Measurements from ENCODE around the gene ZNF541.
A peak's percentile ranks its signal among the peaks of the same experiment; 100 is the strongest.

Gene ZNF541

GRCh38 chr19:47573071-47574026, at the start of gene ZNF541:
Gene ZNF541, minus strand, starts transcription at chr19:47573148. Its CDS starts 17,292 bp downstream, at chr19:47555856.
- H3K4me1 ChIP-seq (ENCODE audit: control insufficient read depth in 2 of 2, insufficient read depth in 2 of 2, low read length in 2 of 2) = no peaks in the 10 kb centered on the region
- no peak within 1 kb of the TSS for H3K27ac ChIP-seq (ENCODE audit: low read depth in 2 of 2, low read length in 2 of 2)
- H3K36me3 ChIP-seq (ENCODE audit: control insufficient read depth in 2 of 2, insufficient read depth in 2 of 2, low read length in 2 of 2) = no peaks in the 10 kb centered on the region
- no peaks in the 10 kb centered on the region for H3K27me3 ChIP-seq (ENCODE audit: control insufficient read depth in 2 of 2, insufficient read depth in 2 of 2, low read length in 2 of 2)
- H3K9me3 ChIP-seq (ENCODE audit: control insufficient read depth in 2 of 2, low read length in 2 of 2) = no peaks in the 10 kb centered on the region
- H3K9ac ChIP-seq (ENCODE audit: low read depth in 1 of 2, low read length in 2 of 2) = no peak within 1 kb of the TSS
- peak within 1 kb of the TSS; percentile 16 to 50 for H3K4me3 ChIP-seq (ENCODE audit: low read length in 2 of 2)

- Histone ChIP-seq H3K27me3 (ENCODE audit: control insufficient read depth in 2 of 2, insufficient read depth in 2 of 2, low read length in 2 of 2) (no peaks in the 10 kb centered on the region), H3K9ac (ENCODE audit: low read depth in 1 of 2, low read length in 2 of 2) (no peak overlapping the region), H3K4me1 (ENCODE audit: control insufficient read depth in 2 of 2, insufficient read depth in 2 of 2, low read length in 2 of 2) (peaks cover 6 to 9% of the 10 kb centered on the region in 2 donors), H3K36me3 (ENCODE audit: control insufficient read depth in 2 of 2, insufficient read depth in 2 of 2, low read length in 2 of 2) (peaks cover under 1 to 7% of the 10 kb centered on the region in 2 donors), H3K9me3 (ENCODE audit: control insufficient read depth in 2 of 2, low read length in 2 of 2) (no peaks in the 10 kb centered on the region), H3K27ac (ENCODE audit: low read depth in 2 of 2, low read length in 2 of 2) (no peak overlapping the region), H3K4me3 (ENCODE audit: low read length in 2 of 2) (no peak overlapping the region)
These were observed 46.8 kb upstream of the ZNF541 start for GRCh38 chr19:47619763-47620162.

GRCh38 chr19:47618771-47619170, 45.8 kb upstream of the ZNF541 start:
- Histone ChIP-seq H3K4me3 (ENCODE audit: low read length in 2 of 2) (no peak overlapping the region), H3K4me1 (ENCODE audit: control insufficient read depth in 2 of 2, insufficient read depth in 2 of 2, low read length in 2 of 2) (peaks cover 4 to 9% of the 10 kb centered on the region in 2 donors), H3K27me3 (ENCODE audit: control insufficient read depth in 2 of 2, insufficient read depth in 2 of 2, low read length in 2 of 2) (no peaks in the 10 kb centered on the region), H3K27ac (ENCODE audit: low read depth in 2 of 2, low read length in 2 of 2) (no peak overlapping the region), H3K9ac (ENCODE audit: low read depth in 1 of 2, low read length in 2 of 2) (no peak overlapping the region), H3K9me3 (ENCODE audit: control insufficient read depth in 2 of 2, low read length in 2 of 2) (no peaks in the 10 kb centered on the region), H3K36me3 (ENCODE audit: control insufficient read depth in 2 of 2, insufficient read depth in 2 of 2, low read length in 2 of 2) (peaks cover 3 to 9% of the 10 kb centered on the region in 2 donors)

- no peak overlapping the region for H3K27ac ChIP-seq (ENCODE audit: low read depth in 2 of 2, low read length in 2 of 2)
- no peaks in the 10 kb centered on the region for H3K27me3 ChIP-seq (ENCODE audit: control insufficient read depth in 2 of 2, insufficient read depth in 2 of 2, low read length in 2 of 2)
- peaks cover 3 to 9% of the 10 kb centered on the region in 2 donors for H3K36me3 ChIP-seq (ENCODE audit: control insufficient read depth in 2 of 2, insufficient read depth in 2 of 2, low read length in 2 of 2)
- H3K4me1 ChIP-seq (ENCODE audit: control insufficient read depth in 2 of 2, insufficient read depth in 2 of 2, low read length in 2 of 2) = peaks cover 3 to 15% of the 10 kb centered on the region in 2 donors
- H3K9me3 ChIP-seq (ENCODE audit: control insufficient read depth in 2 of 2, low read length in 2 of 2) = no peaks in the 10 kb centered on the region
- no peak overlapping the region for H3K9ac ChIP-seq (ENCODE audit: low read depth in 1 of 2, low read length in 2 of 2)
- H3K4me3 ChIP-seq (ENCODE audit: low read length in 2 of 2) = no peak overlapping the region
These were observed 42.8 kb upstream of the ZNF541 start for GRCh38 chr19:47615714-47616113.

- H3K9ac ChIP-seq (ENCODE audit: low read depth in 1 of 2, low read length in 2 of 2) = no peak overlapping the region
- peaks cover 3 to 9% of the 10 kb centered on the region in 2 donors for H3K36me3 ChIP-seq (ENCODE audit: control insufficient read depth in 2 of 2, insufficient read depth in 2 of 2, low read length in 2 of 2)
- H3K27me3 ChIP-seq (ENCODE audit: control insufficient read depth in 2 of 2, insufficient read depth in 2 of 2, low read length in 2 of 2) = no peaks in the 10 kb centered on the region
- peaks cover 8 to 18% of the 10 kb centered on the region in 2 donors for H3K4me1 ChIP-seq (ENCODE audit: control insufficient read depth in 2 of 2, insufficient read depth in 2 of 2, low read length in 2 of 2)
- H3K27ac ChIP-seq (ENCODE audit: low read depth in 2 of 2, low read length in 2 of 2) = no peak overlapping the region
- H3K9me3 ChIP-seq (ENCODE audit: control insufficient read depth in 2 of 2, low read length in 2 of 2) = no peaks in the 10 kb centered on the region
- H3K4me3 ChIP-seq (ENCODE audit: low read length in 2 of 2) = no peak overlapping the region
These were observed 42.3 kb upstream of the ZNF541 start for GRCh38 chr19:47615230-47615629.

GRCh38 chr19:47614559-47614958, 41.6 kb upstream of the ZNF541 start:
- no peak overlapping the region for H3K27ac ChIP-seq (ENCODE audit: low read depth in 2 of 2, low read length in 2 of 2)

GRCh38 chr19:47614021-47614295, 41.0 kb upstream of the ZNF541 start:
- H3K4me3 ChIP-seq (ENCODE audit: low read length in 2 of 2) = no peak overlapping the region
- H3K27me3 ChIP-seq (ENCODE audit: control insufficient read depth in 2 of 2, insufficient read depth in 2 of 2, low read length in 2 of 2) = no peaks in the 10 kb centered on the region
- H3K4me1 ChIP-seq (ENCODE audit: control insufficient read depth in 2 of 2, insufficient read depth in 2 of 2, low read length in 2 of 2) = peaks cover 9 to 18% of the 10 kb centered on the region in 2 donors
- H3K9ac ChIP-seq (ENCODE audit: low read depth in 1 of 2, low read length in 2 of 2) = no peak overlapping the region
- H3K27ac ChIP-seq (ENCODE audit: low read depth in 2 of 2, low read length in 2 of 2) = peak overlapping the region in 1 of 2 donors; percentile 38
- peaks cover 3 to 9% of the 10 kb centered on the region in 2 donors for H3K36me3 ChIP-seq (ENCODE audit: control insufficient read depth in 2 of 2, insufficient read depth in 2 of 2, low read length in 2 of 2)
- no peaks in the 10 kb centered on the region for H3K9me3 ChIP-seq (ENCODE audit: control insufficient read depth in 2 of 2, low read length in 2 of 2)

More at GRCh38 chr19:47614559-47614958, 41.6 kb upstream of the ZNF541 start:
- H3K9me3 ChIP-seq (ENCODE audit: control insufficient read depth in 2 of 2, low read length in 2 of 2) = no peaks in the 10 kb centered on the region
- H3K4me1 ChIP-seq (ENCODE audit: control insufficient read depth in 2 of 2, insufficient read depth in 2 of 2, low read length in 2 of 2) = peaks cover 9 to 18% of the 10 kb centered on the region in 2 donors
- peaks cover 3 to 9% of the 10 kb centered on the region in 2 donors for H3K36me3 ChIP-seq (ENCODE audit: control insufficient read depth in 2 of 2, insufficient read depth in 2 of 2, low read length in 2 of 2)
- no peaks in the 10 kb centered on the region for H3K27me3 ChIP-seq (ENCODE audit: control insufficient read depth in 2 of 2, insufficient read depth in 2 of 2, low read length in 2 of 2)
- no peak overlapping the region for H3K4me3 ChIP-seq (ENCODE audit: low read length in 2 of 2)
- H3K9ac ChIP-seq (ENCODE audit: low read depth in 1 of 2, low read length in 2 of 2) = no peak overlapping the region

GRCh38 chr19:47613165-47614020, 40.4 kb upstream of the ZNF541 start:
- no peaks in the 10 kb centered on the region for H3K27me3 ChIP-seq (ENCODE audit: control insufficient read depth in 2 of 2, insufficient read depth in 2 of 2, low read length in 2 of 2)
- peak overlapping the region in 1 of 2 donors; percentile 43 for H3K27ac ChIP-seq (ENCODE audit: low read depth in 2 of 2, low read length in 2 of 2)
- H3K4me1 ChIP-seq (ENCODE audit: control insufficient read depth in 2 of 2, insufficient read depth in 2 of 2, low read length in 2 of 2) = peaks cover 9 to 14% of the 10 kb centered on the region in 2 donors
- H3K9me3 ChIP-seq (ENCODE audit: control insufficient read depth in 2 of 2, low read length in 2 of 2) = no peaks in the 10 kb centered on the region
- no peak overlapping the region for H3K4me3 ChIP-seq (ENCODE audit: low read length in 2 of 2)
- peaks cover 3 to 8% of the 10 kb centered on the region in 2 donors for H3K36me3 ChIP-seq (ENCODE audit: control insufficient read depth in 2 of 2, insufficient read depth in 2 of 2, low read length in 2 of 2)
- H3K9ac ChIP-seq (ENCODE audit: low read depth in 1 of 2, low read length in 2 of 2) = no peak overlapping the region

GRCh38 chr19:47610902-47611301, 38.0 kb upstream of the ZNF541 start:
- Histone ChIP-seq H3K27me3 (ENCODE audit: control insufficient read depth in 2 of 2, insufficient read depth in 2 of 2, low read length in 2 of 2) (no peaks in the 10 kb centered on the region), H3K27ac (ENCODE audit: low read depth in 2 of 2, low read length in 2 of 2) (peak overlapping the region in 1 of 2 donors; percentile 87), H3K36me3 (ENCODE audit: control insufficient read depth in 2 of 2, insufficient read depth in 2 of 2, low read length in 2 of 2) (peaks cover 3 to 8% of the 10 kb centered on the region in 2 donors), H3K4me1 (ENCODE audit: control insufficient read depth in 2 of 2, insufficient read depth in 2 of 2, low read length in 2 of 2) (peaks cover 13 to 15% of the 10 kb centered on the region in 2 donors), H3K4me3 (ENCODE audit: low read length in 2 of 2) (peak overlapping the region in 1 of 2 donors; percentile 72), H3K9me3 (ENCODE audit: control insufficient read depth in 2 of 2, low read length in 2 of 2) (no peaks in the 10 kb centered on the region), H3K9ac (ENCODE audit: low read depth in 1 of 2, low read length in 2 of 2) (peak overlapping the region in 1 of 2 donors; percentile 63)
